Measurements from ENCODE around the gene WFDC1.

DNA sequence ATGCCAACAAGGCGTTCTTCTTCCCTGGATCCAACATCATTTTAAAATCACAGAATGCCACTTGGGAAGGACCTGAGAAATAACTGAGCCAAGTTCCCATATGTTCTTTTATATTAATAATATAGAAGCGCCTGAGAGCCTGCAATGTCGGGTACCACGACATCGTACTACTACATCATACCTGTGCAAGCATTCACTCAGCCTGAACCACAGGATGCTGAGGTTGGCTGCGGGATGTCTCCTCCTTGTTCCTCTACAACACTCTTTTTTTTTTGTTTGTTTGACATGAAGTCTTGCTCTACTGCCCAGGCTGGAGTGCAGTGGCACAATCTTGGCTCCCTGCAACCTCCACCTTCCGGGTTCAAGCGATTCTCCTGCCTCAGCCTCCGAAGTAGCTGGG is 71.5 kb downstream of the WFDC1 start:
- TF ChIP-seq POLR2AphosphoS5 (IDR thresholded peaks at IDR 0.05) (no peak), POLR2A (IDR thresholded peaks at IDR 0.05) (no peak), EP300 (IDR thresholded peaks at IDR 0.05) (no peak)
- TF ChIP-seq, protein P1, sequence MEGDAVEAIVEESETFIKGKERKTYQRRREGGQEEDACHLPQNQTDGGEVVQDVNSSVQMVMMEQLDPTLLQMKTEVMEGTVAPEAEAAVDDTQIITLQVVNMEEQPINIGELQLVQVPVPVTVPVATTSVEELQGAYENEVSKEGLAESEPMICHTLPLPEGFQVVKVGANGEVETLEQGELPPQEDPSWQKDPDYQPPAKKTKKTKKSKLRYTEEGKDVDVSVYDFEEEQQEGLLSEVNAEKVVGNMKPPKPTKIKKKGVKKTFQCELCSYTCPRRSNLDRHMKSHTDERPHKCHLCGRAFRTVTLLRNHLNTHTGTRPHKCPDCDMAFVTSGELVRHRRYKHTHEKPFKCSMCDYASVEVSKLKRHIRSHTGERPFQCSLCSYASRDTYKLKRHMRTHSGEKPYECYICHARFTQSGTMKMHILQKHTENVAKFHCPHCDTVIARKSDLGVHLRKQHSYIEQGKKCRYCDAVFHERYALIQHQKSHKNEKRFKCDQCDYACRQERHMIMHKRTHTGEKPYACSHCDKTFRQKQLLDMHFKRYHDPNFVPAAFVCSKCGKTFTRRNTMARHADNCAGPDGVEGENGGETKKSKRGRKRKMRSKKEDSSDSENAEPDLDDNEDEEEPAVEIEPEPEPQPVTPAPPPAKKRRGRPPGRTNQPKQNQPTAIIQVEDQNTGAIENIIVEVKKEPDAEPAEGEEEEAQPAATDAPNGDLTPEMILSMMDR (IDR thresholded peaks at IDR 0.05) = no peak

Data from sigmoid colon (tissue), 4 donors.